Astrocyte (in vitro differentiated cells and primary cell): ENCODE data around the gene REG1A.

Experiments
- CTCF ChIP-seq: IDR thresholded peaks from 2 replicates; pipeline ENCODE4 v1.5.1; 2011; ENCODE audit warnings: low read depth, mild to moderate bottlenecking, inconsistent platforms, low read length, moderate library complexity; ENCODE audit not compliant: insufficient read depth
- EZH2 ChIP-seq: IDR thresholded peaks from 2 replicates; pipeline ENCODE4 v1.6.1; 2012; ENCODE audit warnings: mild to moderate bottlenecking, low read length, inconsistent platforms; ENCODE audit not compliant: insufficient read depth

DNA sequence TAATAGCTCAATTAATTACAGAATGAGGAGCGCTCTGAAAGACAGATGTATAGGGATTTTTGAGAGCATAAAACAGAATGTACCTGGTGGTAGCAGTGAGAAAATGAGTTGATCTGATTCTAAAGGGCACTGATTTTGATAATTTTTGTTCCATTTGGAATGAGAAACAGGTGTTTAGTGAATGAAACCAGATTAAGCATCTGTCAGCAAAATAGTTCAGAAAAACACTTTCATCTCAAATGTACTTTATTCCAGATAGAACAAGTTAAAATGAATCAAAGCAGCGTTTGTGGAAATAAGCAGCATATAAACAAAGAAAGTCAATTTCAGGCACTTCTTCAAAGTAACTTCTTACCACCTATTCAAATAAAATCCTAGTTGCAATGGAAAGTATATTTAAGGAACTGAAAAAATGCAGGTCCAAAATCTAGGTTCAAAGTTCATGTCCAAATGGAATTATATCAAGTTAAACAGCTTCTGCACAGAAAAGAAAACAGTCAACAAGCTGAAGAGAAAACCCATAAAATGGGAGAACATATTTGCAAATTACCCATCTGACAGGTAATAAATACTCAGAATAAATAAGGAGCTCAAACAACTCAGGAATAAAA is 51.2 kb downstream of the REG1A start:
- TF ChIP-seq CTCF (no peak), EZH2 (no peak)
